Cerebellar nuclear complex (tissue), 1 donor: ENCODE measurements around the gene REXO1.

Experiments
- DNase-seq, 2 experiments: peaks; one replicate each; lab custom pipeline; 2025; lab: John Stamatoyannopoulos, UW

The REXO1 gene

GRCh38 chr19:1790054-1790792, 58.1 kb downstream of the REXO1 start:
- no peak for DNase-seq

GRCh38 chr19:1789261-1790041, 58.8 kb downstream of the REXO1 start:
- no peak for DNase-seq

- DNase-seq = no peak
These were observed 61.2 kb downstream of the REXO1 start for GRCh38 chr19:1787116-1787515.

GRCh38 chr19:1786668-1787067, 61.6 kb downstream of the REXO1 start:
- DNase-seq = no peak

GRCh38 chr19:1785310-1785709, 63.0 kb downstream of the REXO1 start:
- no peak for DNase-seq

- no peak for DNase-seq
These were observed 64.4 kb downstream of the REXO1 start for GRCh38 chr19:1783874-1784273.

GRCh38 chr19:1783354-1783753, 64.9 kb downstream of the REXO1 start:
- no peak for DNase-seq

GRCh38 chr19:1782521-1782920, 65.8 kb downstream of the REXO1 start:
- no peak for DNase-seq

GRCh38 chr19:1780272-1780958, 67.9 kb downstream of the REXO1 start:
- DNase-seq = no peak

- no peak for DNase-seq
These were observed 68.7 kb downstream of the REXO1 start for GRCh38 chr19:1779574-1779973.

GRCh38 chr19:1777149-1777548, 71.1 kb downstream of the REXO1 start:
- no peak for DNase-seq

GRCh38 chr19:1776606-1777147, 71.6 kb downstream of the REXO1 start:
- no peak for DNase-seq

GRCh38 chr19:1775951-1776605, 72.2 kb downstream of the REXO1 start:
- DNase-seq = no peak

- DNase-seq = no peak
These were observed 73.1 kb downstream of the REXO1 start for GRCh38 chr19:1774989-1775772.

- no peak for DNase-seq
These were observed 75.1 kb downstream of the REXO1 start for GRCh38 chr19:1773184-1773583.

- DNase-seq = no peak
These were observed 77.3 kb downstream of the REXO1 start for GRCh38 chr19:1770866-1771576.

GRCh38 chr19:1769645-1769985, 78.7 kb downstream of the REXO1 start:
- no peak for DNase-seq

GRCh38 chr19:1768918-1769644, 79.2 kb downstream of the REXO1 start:
- no peak for DNase-seq

- no peak for DNase-seq
These were observed 80.0 kb downstream of the REXO1 start for GRCh38 chr19:1768248-1768647.

- no peak for DNase-seq
These were observed 80.8 kb downstream of the REXO1 start for GRCh38 chr19:1767464-1767933.
